NCI-H1417 treated with DMSO at 0.1 percent for 48 hours (cell line): ENCODE data around the gene WWC2.
"Not testable (repeated sequence)": the region's sequence is repeated elsewhere in the genome, so short reads cannot be mapped to it uniquely, and the experiment has no call there.

Source experiments
- DNase-seq: peaks from one replicate; lab custom pipeline; 2025; lab: John Stamatoyannopoulos, UW

WWC2 gene

GRCh38 chr4:183172881-183173280 lies 73.8 kb downstream of the WWC2 start:
- DNase-seq, result no peak

DNA sequence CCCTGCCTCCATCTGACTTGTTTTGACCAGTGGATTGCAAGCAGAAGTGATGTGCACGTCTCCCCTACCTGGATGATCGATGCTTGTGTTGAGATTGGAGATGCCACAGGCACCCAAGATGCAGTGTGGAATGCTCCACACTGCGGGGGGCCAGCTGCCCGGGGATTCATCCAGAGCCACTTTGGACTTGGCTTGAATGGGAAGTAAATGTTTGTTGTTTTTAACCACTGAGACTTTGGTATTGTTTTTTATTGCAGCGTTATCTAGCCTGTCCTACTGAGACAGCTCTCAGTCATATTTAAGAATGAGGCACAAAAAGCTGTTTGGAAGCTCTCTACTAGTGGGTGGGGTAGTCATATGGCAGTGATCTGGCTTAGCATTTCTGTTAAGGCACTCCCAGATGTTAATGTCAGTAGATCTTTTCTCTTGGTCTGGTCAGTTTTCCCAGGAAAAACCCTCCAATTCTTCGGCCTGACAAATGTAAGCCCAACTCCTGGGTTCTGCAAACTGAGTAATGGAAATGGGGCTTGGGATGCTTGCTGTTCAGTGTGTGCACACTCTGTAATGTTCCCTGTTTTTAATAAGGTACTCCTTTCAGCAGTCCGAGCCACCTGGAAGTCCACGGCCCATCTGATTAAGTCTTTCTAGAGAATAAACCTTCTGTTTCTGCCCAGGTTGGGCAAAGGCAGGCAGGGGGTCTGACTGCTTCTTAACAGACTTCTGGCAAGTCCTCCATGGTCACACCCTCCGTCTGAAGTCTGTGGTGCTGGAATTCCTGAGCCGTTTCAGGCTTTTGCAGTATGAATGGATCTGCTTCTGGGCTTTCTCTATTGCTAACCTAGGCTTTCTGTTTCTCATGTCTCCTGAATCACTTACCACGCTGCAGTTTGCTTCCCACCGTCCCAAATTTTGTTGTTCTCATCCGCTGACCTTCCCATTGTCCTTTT lies 74.8 kb downstream of the WWC2 start:
- no peak for DNase-seq

- DNase-seq, result no peak
These were observed 76.7 kb downstream of the WWC2 start for GRCh38 chr4:183175631-183176232.

- DNase-seq, result no peak
These were observed 77.9 kb downstream of the WWC2 start for GRCh38 chr4:183177001-183177400.

GRCh38 chr4:183178201-183178600 lies 79.1 kb downstream of the WWC2 start:
- DNase-seq, result no peak

GRCh38 chr4:183180096-183180495 lies 81.0 kb downstream of the WWC2 start:
- no peak for DNase-seq

- no peak for DNase-seq
These were observed 81.6 kb downstream of the WWC2 start for GRCh38 chr4:183180621-183181020.

GRCh38 chr4:183181081-183181480 lies 82.0 kb downstream of the WWC2 start:
- no peak for DNase-seq

DNA sequence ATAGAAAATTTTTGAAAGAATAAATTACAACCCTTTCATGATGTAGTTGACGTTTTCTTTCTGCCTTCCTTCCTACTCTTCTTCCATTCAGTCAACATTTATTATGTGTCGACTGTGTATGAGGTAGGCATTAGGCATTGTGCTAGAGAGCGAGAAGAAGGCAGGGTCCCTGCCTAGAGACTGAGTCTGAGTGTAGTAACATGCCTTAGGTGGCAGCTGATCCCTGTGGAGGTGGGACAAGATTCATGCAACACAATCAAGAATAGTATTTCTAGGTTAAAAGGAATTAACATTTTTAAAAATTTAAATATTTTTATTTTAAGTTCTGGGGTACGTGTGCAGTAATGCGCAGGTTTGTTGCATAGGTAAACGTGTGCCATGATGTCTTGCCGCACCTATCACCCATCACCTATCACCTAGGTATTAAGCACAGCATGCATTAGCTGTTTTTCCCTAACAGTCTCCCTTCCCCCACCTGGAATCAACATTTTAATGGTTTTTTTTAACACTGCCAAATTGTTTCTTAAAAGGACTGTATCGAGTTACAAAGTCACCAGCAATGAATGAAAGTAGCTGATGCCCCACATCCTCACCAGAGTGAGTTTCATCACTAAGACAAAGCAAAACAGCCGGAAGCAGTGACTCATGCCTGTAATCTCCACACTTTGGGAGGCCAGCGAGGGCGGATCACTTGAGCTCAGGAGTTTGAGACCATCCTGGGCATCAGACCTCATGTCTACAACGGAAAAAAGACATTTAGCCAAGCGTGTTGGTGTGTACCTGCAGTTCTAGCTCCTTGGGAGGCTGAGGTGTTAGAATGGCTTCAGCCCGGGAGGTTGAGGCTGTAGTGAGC lies 84.0 kb downstream of the WWC2 start:
- DNase-seq, result no peak

- DNase-seq, result no peak
These were observed 85.0 kb downstream of the WWC2 start for GRCh38 chr4:183183906-183184535.

- no peak for DNase-seq
These were observed 86.0 kb downstream of the WWC2 start for GRCh38 chr4:183185018-183185417.

- no peak for DNase-seq
These were observed 86.5 kb downstream of the WWC2 start for GRCh38 chr4:183185559-183185958.

DNA sequence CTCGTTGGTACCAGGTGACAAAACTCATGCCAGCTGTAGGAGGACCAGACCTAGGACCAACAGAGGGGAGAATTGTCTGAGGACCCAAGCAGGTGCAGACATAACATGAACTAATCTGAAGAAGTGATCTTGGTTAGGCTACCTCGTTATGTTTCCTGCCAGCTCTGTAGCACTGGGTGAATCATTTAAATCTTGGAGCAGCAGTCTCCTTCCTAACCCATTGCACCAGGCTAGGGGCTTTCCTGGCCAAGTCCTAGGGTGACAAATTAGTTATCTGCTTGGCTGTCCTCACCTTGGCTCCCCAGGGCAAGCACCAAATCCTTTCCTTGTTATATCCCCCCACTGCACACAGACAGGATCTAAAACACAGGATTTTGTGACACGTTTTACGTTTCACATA lies 87.8 kb downstream of the WWC2 start:
- DNase-seq, result no peak

DNA sequence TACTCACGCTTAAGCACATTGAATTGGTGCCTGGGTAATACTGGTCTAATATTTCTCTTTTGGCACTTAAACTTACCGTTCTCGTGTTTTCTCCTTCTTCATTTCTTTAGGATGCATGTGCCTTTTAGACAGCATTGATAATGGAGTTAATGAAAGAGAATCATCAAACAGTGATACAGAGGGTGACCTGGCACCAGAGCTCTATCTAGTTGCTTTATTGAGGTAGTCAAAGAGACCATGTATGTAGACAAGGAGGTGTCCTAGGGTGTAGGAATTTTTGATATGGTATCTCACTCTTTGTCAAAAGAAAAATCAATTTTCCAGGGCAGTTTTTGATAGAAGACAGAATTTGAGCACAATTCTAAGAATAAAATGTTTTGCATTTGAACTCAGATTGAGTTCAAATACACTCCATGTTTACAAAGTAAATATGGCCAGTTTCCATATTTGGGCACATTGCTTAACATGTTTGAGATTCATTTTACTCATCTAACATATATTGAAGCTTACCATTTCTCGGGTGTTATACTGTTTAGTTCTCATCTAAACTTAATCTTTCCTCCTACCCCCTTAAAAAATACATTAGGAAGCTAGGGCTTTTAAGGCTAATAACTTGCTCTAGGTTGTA lies 92.0 kb downstream of the WWC2 start:
- DNase-seq, result no peak

- DNase-seq, result no peak
These were observed 92.6 kb downstream of the WWC2 start for GRCh38 chr4:183191630-183192029.

GRCh38 chr4:183192571-183192970 lies 93.5 kb downstream of the WWC2 start:
- DNase-seq, result no peak

- DNase-seq, result not testable (repeated sequence)
These were observed 94.8 kb downstream of the WWC2 start for GRCh38 chr4:183193730-183194338.

DNA sequence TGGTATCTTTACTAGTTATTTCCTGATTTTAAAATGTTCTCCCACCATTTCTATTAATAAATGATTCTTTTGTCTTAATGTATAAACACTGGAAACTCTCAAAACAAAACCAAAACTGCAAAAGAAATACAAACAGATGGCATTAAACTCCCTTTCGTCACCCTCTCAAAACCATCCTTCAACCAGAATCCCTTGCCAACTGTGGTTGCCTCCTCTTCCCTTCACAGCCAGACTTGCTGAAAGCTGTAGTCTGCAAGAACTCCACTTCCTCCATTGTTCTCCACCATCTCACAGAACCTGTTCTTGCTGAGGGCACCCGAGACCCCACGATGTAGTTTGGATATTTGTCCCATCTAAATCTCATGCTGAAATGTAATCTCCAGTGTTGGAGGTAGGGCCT lies 96.5 kb downstream of the WWC2 start:
- DNase-seq, result no peak

- DNase-seq, result no peak
These were observed 98.1 kb downstream of the WWC2 start for GRCh38 chr4:183197140-183197539.

DNA sequence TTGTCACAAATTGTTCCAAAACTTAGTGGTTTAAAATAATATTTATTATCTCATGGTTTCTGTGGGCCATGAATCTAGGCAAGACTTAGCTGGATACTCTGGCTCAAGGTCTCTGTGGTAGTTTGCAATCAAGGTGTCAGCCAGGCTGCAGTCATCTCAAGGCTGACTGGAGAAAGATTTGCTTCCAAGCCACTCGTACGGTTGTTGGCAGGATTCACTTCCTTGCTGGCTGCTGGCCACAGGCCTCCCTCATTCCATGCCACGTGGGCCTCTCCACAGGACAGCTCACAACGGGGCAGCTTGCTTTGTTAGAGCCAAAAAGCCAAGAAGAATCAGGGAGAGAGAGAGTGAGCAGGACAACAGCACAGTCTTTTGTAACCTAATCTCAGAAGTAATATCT lies 101.4 kb downstream of the WWC2 start:
- no peak for DNase-seq

- DNase-seq, result no peak
These were observed 102.3 kb downstream of the WWC2 start for GRCh38 chr4:183201331-183201730.
